GM18517 (cell line): Measurements from ENCODE around the gene RGS11.
"Not testable (repeated sequence)": the region's sequence is repeated elsewhere in the genome, so short reads cannot be mapped to it uniquely, and the experiment has no call there.

Experiments used
- ATAC-seq: cut with Tn5 transposase; IDR thresholded peaks from one replicate; pipeline ENCODE4 v1.9.1; 2021; ENCODE audit warnings: mild to moderate bottlenecking, moderate library complexity; ENCODE audit not compliant: unreplicated experiment

The RGS11 gene

GRCh38 chr16:234468-235305, 41.1 kb downstream of the RGS11 start, which contains the start of gene FAM234A:
TSS of gene FAM234A (plus strand) at chr16:234821. CDS start at chr16:254414, 19,593 bp downstream.
- ATAC-seq = peak; percentile 85

GRCh38 chr16:230949-231348, 44.8 kb downstream of the RGS11 start:
- ATAC-seq = no peak

- ATAC-seq = not testable (repeated sequence)
These were observed 45.4 kb downstream of the RGS11 start for GRCh38 chr16:230351-230750.

- no peak for ATAC-seq
These were observed 45.9 kb downstream of the RGS11 start for GRCh38 chr16:229731-230281.

GRCh38 chr16:228852-229730, 46.7 kb downstream of the RGS11 start, which contains the start of gene LUC7L:
TSS of gene LUC7L (minus strand) at chr16:229449. CDS start at chr16:229339, 110 bp downstream.
- peak; percentile 71 for ATAC-seq

GRCh38 chr16:228151-228851, 47.4 kb downstream of the RGS11 start:
- ATAC-seq = no peak

GRCh38 chr16:220021-220420, 55.7 kb downstream of the RGS11 start:
- ATAC-seq = no peak
